Measurements from ENCODE around the gene NAA30. TPM values are rescaled to one million over a fixed set of nuclear protein-coding genes. Genes with fewer than 3 reads are reported as not detected.
"Not testable (repeated sequence)": the region's sequence is repeated elsewhere in the genome, so short reads cannot be mapped to it uniquely, and the experiment has no call there.

NAA30 gene
- 25.1 TPM for total RNA-seq

GRCh38 chr14:57390037-57390805 lies at the start of gene NAA30:
TSS of gene NAA30 (plus strand) at chr14:57390586. CDS start at chr14:57390958, 372 bp downstream.
- Histone ChIP-seq H3K4me3 (ENCODE audit: low read length in 3 of 3) (peak within 1 kb of the TSS; percentile 80 to 90 (median 83)), H3K27me3 (ENCODE audit: control insufficient read depth in 3 of 3, insufficient read depth in 3 of 3, low read length in 3 of 3) (no peaks in the 10 kb centered on the region), H3K9me3 (ENCODE audit: control insufficient read depth in 3 of 3, low read length in 3 of 3) (no peaks in the 10 kb centered on the region), H3K27ac (ENCODE audit: low read depth, low read length) (peak within 1 kb of the TSS; percentile 76), H3K9ac (ENCODE audit: low read depth in 1 of 3, low read length in 3 of 3) (peak within 1 kb of the TSS; percentile 85 to 89 (median 87)), H3K36me3 (ENCODE audit: control insufficient read depth in 3 of 3, insufficient read depth in 3 of 3, low read length in 3 of 3) (peaks cover 0 to 2% (median 0%) of the 10 kb centered on the region in 3 donors), H3K4me1 (ENCODE audit: control insufficient read depth in 3 of 3, insufficient read depth in 3 of 3, low read length in 3 of 3) (peaks cover 21 to 31% (median 22%) of the 10 kb centered on the region in 3 donors)

- H3K4me1 ChIP-seq (ENCODE audit: control insufficient read depth in 3 of 3, insufficient read depth in 3 of 3, low read length in 3 of 3); H3K9me3 ChIP-seq (ENCODE audit: control insufficient read depth in 3 of 3, low read length in 3 of 3); H3K36me3 ChIP-seq (ENCODE audit: control insufficient read depth in 3 of 3, insufficient read depth in 3 of 3, low read length in 3 of 3); H3K27ac ChIP-seq (ENCODE audit: low read depth, low read length); H3K9ac ChIP-seq (ENCODE audit: low read depth in 1 of 3, low read length in 3 of 3); H3K4me3 ChIP-seq (ENCODE audit: low read length in 3 of 3); H3K27me3 ChIP-seq (ENCODE audit: control insufficient read depth in 3 of 3, insufficient read depth in 3 of 3, low read length in 3 of 3): not testable (repeated sequence)
These were observed 46.7 kb upstream of the NAA30 start for GRCh38 chr14:57343545-57344297.

- Histone ChIP-seq H3K27me3 (ENCODE audit: control insufficient read depth in 3 of 3, insufficient read depth in 3 of 3, low read length in 3 of 3) (no peaks in the 10 kb centered on the region), H3K4me1 (ENCODE audit: control insufficient read depth in 3 of 3, insufficient read depth in 3 of 3, low read length in 3 of 3) (no peaks in the 10 kb centered on the region), H3K36me3 (ENCODE audit: control insufficient read depth in 3 of 3, insufficient read depth in 3 of 3, low read length in 3 of 3) (no peaks in the 10 kb centered on the region), H3K4me3 (ENCODE audit: low read length in 3 of 3) (no peak overlapping the region), H3K9ac (ENCODE audit: low read depth in 1 of 3, low read length in 3 of 3) (no peak overlapping the region), H3K27ac (ENCODE audit: low read depth, low read length) (no peak overlapping the region), H3K9me3 (ENCODE audit: control insufficient read depth in 3 of 3, low read length in 3 of 3) (no peaks in the 10 kb centered on the region)
These were observed 45.3 kb upstream of the NAA30 start for GRCh38 chr14:57345106-57345505.

GRCh38 chr14:57346741-57347140 lies 43.6 kb upstream of the NAA30 start:
- no peaks in the 10 kb centered on the region for H3K9me3 ChIP-seq (ENCODE audit: control insufficient read depth in 3 of 3, low read length in 3 of 3)
- H3K4me1 ChIP-seq (ENCODE audit: control insufficient read depth in 3 of 3, insufficient read depth in 3 of 3, low read length in 3 of 3) = no peaks in the 10 kb centered on the region
- H3K4me3 ChIP-seq (ENCODE audit: low read length in 3 of 3) = no peak overlapping the region
- no peak overlapping the region for H3K9ac ChIP-seq (ENCODE audit: low read depth in 1 of 3, low read length in 3 of 3)
- H3K27ac ChIP-seq (ENCODE audit: low read depth, low read length) = no peak overlapping the region
- H3K27me3 ChIP-seq (ENCODE audit: control insufficient read depth in 3 of 3, insufficient read depth in 3 of 3, low read length in 3 of 3) = no peaks in the 10 kb centered on the region
- no peaks in the 10 kb centered on the region for H3K36me3 ChIP-seq (ENCODE audit: control insufficient read depth in 3 of 3, insufficient read depth in 3 of 3, low read length in 3 of 3)

- Histone ChIP-seq H3K9me3 (ENCODE audit: control insufficient read depth in 3 of 3, low read length in 3 of 3) (no peaks in the 10 kb centered on the region), H3K27ac (ENCODE audit: low read depth, low read length) (no peak overlapping the region), H3K27me3 (ENCODE audit: control insufficient read depth in 3 of 3, insufficient read depth in 3 of 3, low read length in 3 of 3) (no peaks in the 10 kb centered on the region), H3K4me3 (ENCODE audit: low read length in 3 of 3) (no peak overlapping the region), H3K9ac (ENCODE audit: low read depth in 1 of 3, low read length in 3 of 3) (no peak overlapping the region), H3K4me1 (ENCODE audit: control insufficient read depth in 3 of 3, insufficient read depth in 3 of 3, low read length in 3 of 3) (no peaks in the 10 kb centered on the region), H3K36me3 (ENCODE audit: control insufficient read depth in 3 of 3, insufficient read depth in 3 of 3, low read length in 3 of 3) (no peaks in the 10 kb centered on the region)
These were observed 37.8 kb upstream of the NAA30 start for GRCh38 chr14:57352396-57353170.

GRCh38 chr14:57355081-57355800 lies 35.1 kb upstream of the NAA30 start:
- Histone ChIP-seq H3K4me1 (ENCODE audit: control insufficient read depth in 3 of 3, insufficient read depth in 3 of 3, low read length in 3 of 3) (no peaks in the 10 kb centered on the region), H3K9me3 (ENCODE audit: control insufficient read depth in 3 of 3, low read length in 3 of 3) (no peaks in the 10 kb centered on the region), H3K36me3 (ENCODE audit: control insufficient read depth in 3 of 3, insufficient read depth in 3 of 3, low read length in 3 of 3) (no peaks in the 10 kb centered on the region), H3K4me3 (ENCODE audit: low read length in 3 of 3) (no peak overlapping the region), H3K27me3 (ENCODE audit: control insufficient read depth in 3 of 3, insufficient read depth in 3 of 3, low read length in 3 of 3) (no peaks in the 10 kb centered on the region), H3K9ac (ENCODE audit: low read depth in 1 of 3, low read length in 3 of 3) (no peak overlapping the region), H3K27ac (ENCODE audit: low read depth, low read length) (no peak overlapping the region)

- Histone ChIP-seq H3K4me3 (ENCODE audit: low read length in 3 of 3) (no peak overlapping the region), H3K36me3 (ENCODE audit: control insufficient read depth in 3 of 3, insufficient read depth in 3 of 3, low read length in 3 of 3) (no peaks in the 10 kb centered on the region), H3K9me3 (ENCODE audit: control insufficient read depth in 3 of 3, low read length in 3 of 3) (no peaks in the 10 kb centered on the region), H3K4me1 (ENCODE audit: control insufficient read depth in 3 of 3, insufficient read depth in 3 of 3, low read length in 3 of 3) (no peaks in the 10 kb centered on the region), H3K27me3 (ENCODE audit: control insufficient read depth in 3 of 3, insufficient read depth in 3 of 3, low read length in 3 of 3) (no peaks in the 10 kb centered on the region), H3K9ac (ENCODE audit: low read depth in 1 of 3, low read length in 3 of 3) (no peak overlapping the region), H3K27ac (ENCODE audit: low read depth, low read length) (no peak overlapping the region)
These were observed 28.0 kb upstream of the NAA30 start for GRCh38 chr14:57362361-57362760.

- Histone ChIP-seq H3K4me3 (ENCODE audit: low read length in 3 of 3) (no peak overlapping the region), H3K36me3 (ENCODE audit: control insufficient read depth in 3 of 3, insufficient read depth in 3 of 3, low read length in 3 of 3) (no peaks in the 10 kb centered on the region), H3K9me3 (ENCODE audit: control insufficient read depth in 3 of 3, low read length in 3 of 3) (no peaks in the 10 kb centered on the region), H3K9ac (ENCODE audit: low read depth in 1 of 3, low read length in 3 of 3) (no peak overlapping the region), H3K4me1 (ENCODE audit: control insufficient read depth in 3 of 3, insufficient read depth in 3 of 3, low read length in 3 of 3) (no peaks in the 10 kb centered on the region), H3K27me3 (ENCODE audit: control insufficient read depth in 3 of 3, insufficient read depth in 3 of 3, low read length in 3 of 3) (no peaks in the 10 kb centered on the region), H3K27ac (ENCODE audit: low read depth, low read length) (no peak overlapping the region)
These were observed 25.5 kb upstream of the NAA30 start for GRCh38 chr14:57364659-57365450.

- not testable (repeated sequence) for H3K4me3 ChIP-seq (ENCODE audit: low read length in 3 of 3); H3K27ac ChIP-seq (ENCODE audit: low read depth, low read length); H3K9ac ChIP-seq (ENCODE audit: low read depth in 1 of 3, low read length in 3 of 3); H3K36me3 ChIP-seq (ENCODE audit: control insufficient read depth in 3 of 3, insufficient read depth in 3 of 3, low read length in 3 of 3); H3K4me1 ChIP-seq (ENCODE audit: control insufficient read depth in 3 of 3, insufficient read depth in 3 of 3, low read length in 3 of 3); H3K27me3 ChIP-seq (ENCODE audit: control insufficient read depth in 3 of 3, insufficient read depth in 3 of 3, low read length in 3 of 3); H3K9me3 ChIP-seq (ENCODE audit: control insufficient read depth in 3 of 3, low read length in 3 of 3)
These were observed 20.2 kb upstream of the NAA30 start for GRCh38 chr14:57370187-57370586.

Data from skeletal muscle tissue (tissue), 4 donors.